Common myeloid progenitor, CD34-positive (primary cell): ENCODE results near the gene TPRX1.
"Not testable (repeated sequence)": the region's sequence is repeated elsewhere in the genome, so short reads cannot be mapped to it uniquely, and the experiment has no call there.

ENCODE experiments used
- CTCF ChIA-PET: fragments of 350-600 bp; sonication (Branson Sonifier 250); formaldehyde crosslinking; loops from one replicate; lab custom pipeline; 2021; ENCODE audit warnings: antibody characterized with exemption; lab: Charles Lee
- POLR2A ChIA-PET: fragments of 350-600 bp; sonication (Branson Sonifier 250); formaldehyde crosslinking; loops from one replicate; lab custom pipeline; 2021; ENCODE audit warnings: antibody characterized with exemption; lab: Charles Lee
- DNase-seq, 3 donors: peaks; one replicate each; pipeline versions ENCODE4 v3.0.0 to v3.0.0-alpha.2; 2013
- H3K27ac ChIP-seq, 2 experiments: 1 replicate in 1 of 2; 2 replicates in 1 of 2; pipeline ENCODE4 v1.7.0; 2013; ENCODE audit warnings: inconsistent platforms in 2 of 2, low read length in 2 of 2, mild to moderate bottlenecking in 2 of 2, low read depth in 1 of 2, moderate library complexity in 1 of 2; ENCODE audit not compliant: severe bottlenecking in 2 of 2, insufficient read depth in 1 of 2, poor library complexity in 1 of 2
- H3K27me3 ChIP-seq, 5 experiments: replicated peaks in 2 of 5; 1 replicate in 3 of 5; 2 replicates in 2 of 5; pipeline versions ENCODE4 v1.6.1 to v1.7.0; 2013; ENCODE audit warnings: low read length in 4 of 5, mild to moderate bottlenecking in 2 of 5, moderate library complexity in 2 of 5, inconsistent platforms in 1 of 5; ENCODE audit not compliant: insufficient read depth in 5 of 5, control insufficient read depth in 4 of 5
- H3K36me3 ChIP-seq, 4 experiments: 1 replicate in 2 of 4; 2 replicates in 2 of 4; pipeline versions ENCODE4 v1.6.1 to v1.7.0; 2013; ENCODE audit warnings: low read length in 3 of 4, control low read depth in 1 of 4, mild to moderate bottlenecking in 1 of 4; ENCODE audit not compliant: control insufficient read depth in 4 of 4, insufficient read depth in 4 of 4
- H3K4me1 ChIP-seq, 4 experiments: 1 replicate in 3 of 4; 2 replicates in 1 of 4; pipeline versions ENCODE4 v1.6.1 to v1.7.1; 2013; ENCODE audit warnings: low read length in 3 of 4, mild to moderate bottlenecking in 3 of 4, control low read depth in 1 of 4, inconsistent platforms in 1 of 4, moderate library complexity in 1 of 4; ENCODE audit not compliant: control insufficient read depth in 4 of 4, insufficient read depth in 4 of 4; ENCODE audit errors: control extremely low read depth in 1 of 4
- H3K4me3 ChIP-seq, 7 experiments: 1 replicate in 4 of 7; 2 replicates in 3 of 7; pipeline versions ENCODE4 v1.5.1 to v1.7.0; 2013; ENCODE audit warnings: mild to moderate bottlenecking in 7 of 7, low read length in 6 of 7, moderate library complexity in 6 of 7, inconsistent platforms in 2 of 7, low read depth in 2 of 7, control low read depth in 1 of 7; ENCODE audit not compliant: insufficient read depth in 4 of 7, control insufficient read depth in 1 of 7; ENCODE audit errors: extremely low read depth in 1 of 7
- H3K9me3 ChIP-seq, 5 experiments: 1 replicate in 4 of 5; 2 replicates in 1 of 5; pipeline versions ENCODE4 v1.6.1 to v1.7.1; 2013; ENCODE audit warnings: low read length in 4 of 5, mild to moderate bottlenecking in 2 of 5, inconsistent platforms in 1 of 5, low read depth in 1 of 5, moderate library complexity in 1 of 5; ENCODE audit not compliant: control insufficient read depth in 4 of 5, insufficient read depth in 2 of 5; ENCODE audit errors: control extremely low read depth in 1 of 5
- WGBS: methylation state at CpG from one replicate; pipeline ENCODE4 v1.1.5; 2013; ENCODE audit not compliant: insufficient coverage; 5-methylcytosine and 5-hydroxymethylcytosine counted together

TPRX1 gene

DNA sequence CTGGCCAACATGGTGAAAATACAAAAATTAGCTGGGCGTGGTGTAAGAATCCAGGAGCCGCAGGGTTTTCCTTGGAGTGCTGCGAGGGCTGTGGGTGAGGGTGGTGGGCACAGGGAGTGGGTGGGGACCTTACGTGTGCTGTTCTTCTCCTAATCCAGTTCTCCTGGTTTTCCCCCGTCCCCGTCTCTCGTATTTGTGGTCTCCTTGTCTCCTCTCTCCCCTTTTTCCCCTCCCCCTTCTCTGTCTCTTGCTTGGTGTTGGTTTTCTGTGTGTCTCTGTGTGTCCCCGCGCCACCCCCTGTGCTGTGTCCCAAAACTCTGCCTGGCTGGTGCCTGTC, 24.2 kb downstream of the TPRX1 start:
- DNase-seq: no peak
- H3K36me3 ChIP-seq: peaks cover 2 to 38% (median 24%) of the 10 kb centered on the region in 4 experiments
- ChIA-PET CTCF (interaction anchor here (0.7 kb wide), 1 partner anchor 8 kb away, joined by 4 read pairs; no protein-coding TSS in a partner anchor), POLR2A (no interaction called here)
- WGBS: 93% methylated on average over 2 of the region's 9 CpGs
- no peaks in the 10 kb centered on the region for H3K27me3 ChIP-seq
- no peak overlapping the region for H3K27ac ChIP-seq
- no peak overlapping the region for H3K4me3 ChIP-seq
- no peaks in the 10 kb centered on the region for H3K9me3 ChIP-seq
- peaks cover 0 to 16% (median 12%) of the 10 kb centered on the region in 4 experiments for H3K4me1 ChIP-seq

GRCh38 chr19:47779524-47780214, 24.7 kb downstream of the TPRX1 start:
- peaks cover 0 to 16% (median 12%) of the 10 kb centered on the region in 4 experiments for H3K4me1 ChIP-seq

DNA sequence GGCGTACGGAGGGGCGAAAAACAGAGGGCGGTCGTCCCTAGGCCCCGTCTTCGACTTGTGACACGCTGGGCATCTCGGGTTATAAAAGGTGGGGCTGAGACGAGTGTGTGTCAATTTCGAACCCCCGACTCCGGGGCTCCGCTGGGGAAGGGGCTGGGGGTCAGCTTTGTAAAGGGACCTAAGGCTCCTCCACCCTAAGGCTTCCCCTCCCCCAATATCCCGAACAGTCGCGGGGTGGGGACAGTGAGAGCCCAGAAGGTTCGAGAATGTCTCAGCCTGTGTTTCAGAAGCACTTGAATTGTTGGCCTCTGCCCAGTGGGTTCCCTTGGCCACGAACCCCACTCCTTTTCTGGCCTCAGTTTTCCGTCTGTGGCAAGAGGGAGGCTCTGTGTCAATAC, 25.4 kb downstream of the TPRX1 start:
- Histone ChIP-seq H3K4me1 (peaks cover 0 to 16% (median 12%) of the 10 kb centered on the region in 4 experiments), H3K9me3 (no peaks in the 10 kb centered on the region), H3K36me3 (peaks cover 0 to 28% (median 16%) of the 10 kb centered on the region in 4 experiments), H3K4me3 (peak overlapping the region; percentile 46 to 93 (median 83)), H3K27me3 (no peaks in the 10 kb centered on the region), H3K27ac (peak overlapping the region; percentile 90 to 95)
- 0% methylated on average over 15 of the region's 20 CpGs for WGBS
- no peak for DNase-seq
- ChIA-PET POLR2A (no interaction called here), CTCF (no interaction called here)

More at GRCh38 chr19:47779524-47780214, 24.7 kb downstream of the TPRX1 start:
- H3K4me3 ChIP-seq: peak overlapping the region in 5 of 7 experiments; percentile 81 to 93 (median 87)
- H3K27me3 ChIP-seq: no peaks in the 10 kb centered on the region
- H3K9me3 ChIP-seq: no peaks in the 10 kb centered on the region
- CTCF ChIA-PET: interaction anchor here (0.7 kb wide), 1 partner anchor 9 kb away, joined by 4 read pairs; no protein-coding TSS in a partner anchor
- no peak for DNase-seq
- POLR2A ChIA-PET: no interaction called here
- WGBS: 92% methylated on average over 21 of the region's 24 CpGs
- peaks cover 2 to 34% (median 23%) of the 10 kb centered on the region in 4 experiments for H3K36me3 ChIP-seq
- H3K27ac ChIP-seq: no peak overlapping the region

GRCh38 chr19:47778049-47778953, 26.1 kb downstream of the TPRX1 start, which contains the start of gene SELENOW:
TSS of gene SELENOW (plus strand) at chr19:47778703. CDS start at chr19:47778786, 83 bp downstream.
- H3K36me3 ChIP-seq: peaks cover 0 to 24% (median 16%) of the 10 kb centered on the region in 4 experiments
- ChIA-PET POLR2A (no interaction called here), CTCF (interaction anchor here (1.1 to 1.4 kb wide), 2 partner anchors 10 to 21 kb away, joined by 3 read pairs; no protein-coding TSS in a partner anchor)
- no peaks in the 10 kb centered on the region for H3K27me3 ChIP-seq
- DNase-seq: peak; percentile 64 to 81 (median 76)
- WGBS: 0% methylated on average over 51 of the region's 65 CpGs
- H3K4me3 ChIP-seq: peak within 1 kb of the TSS; percentile 46 to 93 (median 83)
- peaks cover 0 to 16% (median 12%) of the 10 kb centered on the region in 4 experiments for H3K4me1 ChIP-seq
- H3K9me3 ChIP-seq: no peaks in the 10 kb centered on the region
- H3K27ac ChIP-seq: peak within 1 kb of the TSS; percentile 90 to 95

GRCh38 chr19:47777245-47778048, 26.9 kb downstream of the TPRX1 start:
- 95% methylated on average over 13 of the region's 23 CpGs for WGBS
- H3K27ac ChIP-seq, DNase-seq, H3K9me3 ChIP-seq, H3K27me3 ChIP-seq, POLR2A ChIA-PET: not testable (repeated sequence)
- Histone ChIP-seq H3K4me3 (peak overlapping the region; percentile 46 to 93 (median 83)), H3K4me1 (peaks cover 0 to 16% (median 12%) of the 10 kb centered on the region in 4 experiments), H3K36me3 (peaks cover 0 to 19% (median 13%) of the 10 kb centered on the region in 4 experiments)
- CTCF ChIA-PET: interaction anchor here (1.1 to 1.4 kb wide), 2 partner anchors 9 to 20 kb away, joined by 3 read pairs; no protein-coding TSS in a partner anchor

- 100% methylated on average over 3 of the region's 4 CpGs for WGBS
- CTCF ChIA-PET: no interaction called here
- POLR2A ChIA-PET: no interaction called here
These were observed 27.8 kb downstream of the TPRX1 start for GRCh38 chr19:47776568-47776967.

More at GRCh38 chr19:47776568-47776967, 27.8 kb downstream of the TPRX1 start:
- no peak overlapping the region for H3K27ac ChIP-seq
- no peak for DNase-seq
- H3K27me3 ChIP-seq: no peaks in the 10 kb centered on the region
- peaks cover 0 to 16% (median 12%) of the 10 kb centered on the region in 4 experiments for H3K4me1 ChIP-seq
- H3K36me3 ChIP-seq: peaks cover 0 to 11% (median 7%) of the 10 kb centered on the region in 4 experiments
- H3K9me3 ChIP-seq: no peaks in the 10 kb centered on the region
- no peak overlapping the region for H3K4me3 ChIP-seq
